ENCODE data around the gene MIOX. TPM values are rescaled to one million over a fixed set of nuclear protein-coding genes. Genes with fewer than 3 reads are reported as not detected.

Gene MIOX
- total and polyA plus RNA-seq, 2 of the 13 experiments (the other 11 are each of a cell fraction or from before 2014, with no cell fraction given) = 1.5 to 2.9 TPM

DNA sequence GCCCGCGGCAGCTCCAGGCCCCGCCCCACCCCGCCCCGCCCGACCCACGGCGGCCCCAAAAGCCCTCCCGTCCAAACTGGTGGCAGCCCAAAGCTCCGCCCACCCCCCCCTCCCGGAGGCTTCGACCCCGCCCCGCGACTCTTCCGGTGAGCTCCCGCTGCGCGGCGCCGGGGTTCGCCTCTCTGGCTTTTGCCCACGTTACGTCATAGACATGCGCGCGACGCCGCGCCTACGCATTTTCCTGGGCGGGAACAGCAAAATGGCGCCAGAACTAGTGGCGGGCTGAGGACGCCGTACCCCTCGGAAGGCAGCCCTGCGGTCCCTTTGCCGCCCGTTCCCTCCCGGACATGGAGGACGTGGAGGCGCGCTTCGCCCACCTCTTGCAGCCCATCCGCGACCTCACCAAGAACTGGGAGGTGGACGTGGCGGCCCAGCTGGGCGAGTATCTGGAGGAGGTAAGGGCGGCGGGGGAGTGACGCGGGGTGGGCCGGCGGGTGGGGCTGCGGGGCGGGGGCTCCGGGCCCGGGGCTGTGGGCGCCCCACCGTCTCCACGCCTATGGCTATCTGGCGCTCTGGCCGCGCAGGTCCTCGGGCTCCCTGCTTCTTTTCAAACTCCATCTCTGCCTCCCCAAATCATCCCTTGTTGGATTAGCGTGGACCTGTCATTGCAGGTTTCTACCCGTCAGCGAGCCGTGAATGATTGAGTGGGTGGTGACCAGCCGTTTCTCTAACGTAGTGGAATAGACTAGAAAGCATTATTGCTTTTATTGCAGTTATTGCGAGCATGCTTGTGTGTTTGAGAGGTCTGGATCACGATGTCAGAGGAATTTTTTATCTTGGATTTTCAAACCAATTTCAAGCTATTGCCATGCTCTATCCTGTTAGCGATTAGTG lies 21.6 kb downstream of the MIOX start, which contains the start of gene NCAPH2 (continued):
- TF ChIP-seq, protein P1, sequence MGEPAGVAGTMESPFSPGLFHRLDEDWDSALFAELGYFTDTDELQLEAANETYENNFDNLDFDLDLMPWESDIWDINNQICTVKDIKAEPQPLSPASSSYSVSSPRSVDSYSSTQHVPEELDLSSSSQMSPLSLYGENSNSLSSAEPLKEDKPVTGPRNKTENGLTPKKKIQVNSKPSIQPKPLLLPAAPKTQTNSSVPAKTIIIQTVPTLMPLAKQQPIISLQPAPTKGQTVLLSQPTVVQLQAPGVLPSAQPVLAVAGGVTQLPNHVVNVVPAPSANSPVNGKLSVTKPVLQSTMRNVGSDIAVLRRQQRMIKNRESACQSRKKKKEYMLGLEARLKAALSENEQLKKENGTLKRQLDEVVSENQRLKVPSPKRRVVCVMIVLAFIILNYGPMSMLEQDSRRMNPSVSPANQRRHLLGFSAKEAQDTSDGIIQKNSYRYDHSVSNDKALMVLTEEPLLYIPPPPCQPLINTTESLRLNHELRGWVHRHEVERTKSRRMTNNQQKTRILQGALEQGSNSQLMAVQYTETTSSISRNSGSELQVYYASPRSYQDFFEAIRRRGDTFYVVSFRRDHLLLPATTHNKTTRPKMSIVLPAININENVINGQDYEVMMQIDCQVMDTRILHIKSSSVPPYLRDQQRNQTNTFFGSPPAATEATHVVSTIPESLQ (CRISPR knock-in tag; conservative IDR thresholded peaks at IDR 0.05) = 0 out of 2 replicates have a peak, but pooled peaks have one; percentile 37
- no peak for TF ChIP-seq RFX5 (IDR thresholded peaks at IDR 0.05; ENCODE audit: low read depth, low read length)
- TF ChIP-seq, protein P2, sequence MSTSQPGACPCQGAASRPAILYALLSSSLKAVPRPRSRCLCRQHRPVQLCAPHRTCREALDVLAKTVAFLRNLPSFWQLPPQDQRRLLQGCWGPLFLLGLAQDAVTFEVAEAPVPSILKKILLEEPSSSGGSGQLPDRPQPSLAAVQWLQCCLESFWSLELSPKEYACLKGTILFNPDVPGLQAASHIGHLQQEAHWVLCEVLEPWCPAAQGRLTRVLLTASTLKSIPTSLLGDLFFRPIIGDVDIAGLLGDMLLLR (CRISPR knock-in tag; IDR thresholded peaks at IDR 0.05) = peak; percentile 54; the same call in 1 of the 2 replicates
- TF ChIP-seq, protein P3, sequence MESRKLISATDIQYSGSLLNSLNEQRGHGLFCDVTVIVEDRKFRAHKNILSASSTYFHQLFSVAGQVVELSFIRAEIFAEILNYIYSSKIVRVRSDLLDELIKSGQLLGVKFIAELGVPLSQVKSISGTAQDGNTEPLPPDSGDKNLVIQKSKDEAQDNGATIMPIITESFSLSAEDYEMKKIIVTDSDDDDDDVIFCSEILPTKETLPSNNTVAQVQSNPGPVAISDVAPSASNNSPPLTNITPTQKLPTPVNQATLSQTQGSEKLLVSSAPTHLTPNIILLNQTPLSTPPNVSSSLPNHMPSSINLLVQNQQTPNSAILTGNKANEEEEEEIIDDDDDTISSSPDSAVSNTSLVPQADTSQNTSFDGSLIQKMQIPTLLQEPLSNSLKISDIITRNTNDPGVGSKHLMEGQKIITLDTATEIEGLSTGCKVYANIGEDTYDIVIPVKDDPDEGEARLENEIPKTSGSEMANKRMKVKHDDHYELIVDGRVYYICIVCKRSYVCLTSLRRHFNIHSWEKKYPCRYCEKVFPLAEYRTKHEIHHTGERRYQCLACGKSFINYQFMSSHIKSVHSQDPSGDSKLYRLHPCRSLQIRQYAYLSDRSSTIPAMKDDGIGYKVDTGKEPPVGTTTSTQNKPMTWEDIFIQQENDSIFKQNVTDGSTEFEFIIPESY (CRISPR knock-in tag; IDR thresholded peaks at IDR 0.05) = peak; percentile 52
- TF ChIP-seq, protein P4, sequence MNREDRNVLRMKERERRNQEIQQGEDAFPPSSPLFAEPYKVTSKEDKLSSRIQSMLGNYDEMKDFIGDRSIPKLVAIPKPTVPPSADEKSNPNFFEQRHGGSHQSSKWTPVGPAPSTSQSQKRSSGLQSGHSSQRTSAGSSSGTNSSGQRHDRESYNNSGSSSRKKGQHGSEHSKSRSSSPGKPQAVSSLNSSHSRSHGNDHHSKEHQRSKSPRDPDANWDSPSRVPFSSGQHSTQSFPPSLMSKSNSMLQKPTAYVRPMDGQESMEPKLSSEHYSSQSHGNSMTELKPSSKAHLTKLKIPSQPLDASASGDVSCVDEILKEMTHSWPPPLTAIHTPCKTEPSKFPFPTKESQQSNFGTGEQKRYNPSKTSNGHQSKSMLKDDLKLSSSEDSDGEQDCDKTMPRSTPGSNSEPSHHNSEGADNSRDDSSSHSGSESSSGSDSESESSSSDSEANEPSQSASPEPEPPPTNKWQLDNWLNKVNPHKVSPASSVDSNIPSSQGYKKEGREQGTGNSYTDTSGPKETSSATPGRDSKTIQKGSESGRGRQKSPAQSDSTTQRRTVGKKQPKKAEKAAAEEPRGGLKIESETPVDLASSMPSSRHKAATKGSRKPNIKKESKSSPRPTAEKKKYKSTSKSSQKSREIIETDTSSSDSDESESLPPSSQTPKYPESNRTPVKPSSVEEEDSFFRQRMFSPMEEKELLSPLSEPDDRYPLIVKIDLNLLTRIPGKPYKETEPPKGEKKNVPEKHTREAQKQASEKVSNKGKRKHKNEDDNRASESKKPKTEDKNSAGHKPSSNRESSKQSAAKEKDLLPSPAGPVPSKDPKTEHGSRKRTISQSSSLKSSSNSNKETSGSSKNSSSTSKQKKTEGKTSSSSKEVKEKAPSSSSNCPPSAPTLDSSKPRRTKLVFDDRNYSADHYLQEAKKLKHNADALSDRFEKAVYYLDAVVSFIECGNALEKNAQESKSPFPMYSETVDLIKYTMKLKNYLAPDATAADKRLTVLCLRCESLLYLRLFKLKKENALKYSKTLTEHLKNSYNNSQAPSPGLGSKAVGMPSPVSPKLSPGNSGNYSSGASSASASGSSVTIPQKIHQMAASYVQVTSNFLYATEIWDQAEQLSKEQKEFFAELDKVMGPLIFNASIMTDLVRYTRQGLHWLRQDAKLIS (CRISPR knock-in tag; IDR thresholded peaks at IDR 0.05) = no peak
- no peak for TF ChIP-seq PAX8 (CRISPR knock-in tag; IDR thresholded peaks at IDR 0.05; ENCODE audit: borderline replicate concordance)
- TF ChIP-seq ZNF790 (CRISPR knock-in tag; IDR thresholded peaks at IDR 0.05; ENCODE audit: borderline replicate concordance) = no peak
- TF ChIP-seq YY1 (IDR thresholded peaks at IDR 0.05; ENCODE audit: insufficient read depth, insufficient replicate concordance, low read depth, low read length) = peak; percentile 96
- no peak for TF ChIP-seq FOXK2 (IDR thresholded peaks at IDR 0.05)
- TF ChIP-seq, protein P5, sequence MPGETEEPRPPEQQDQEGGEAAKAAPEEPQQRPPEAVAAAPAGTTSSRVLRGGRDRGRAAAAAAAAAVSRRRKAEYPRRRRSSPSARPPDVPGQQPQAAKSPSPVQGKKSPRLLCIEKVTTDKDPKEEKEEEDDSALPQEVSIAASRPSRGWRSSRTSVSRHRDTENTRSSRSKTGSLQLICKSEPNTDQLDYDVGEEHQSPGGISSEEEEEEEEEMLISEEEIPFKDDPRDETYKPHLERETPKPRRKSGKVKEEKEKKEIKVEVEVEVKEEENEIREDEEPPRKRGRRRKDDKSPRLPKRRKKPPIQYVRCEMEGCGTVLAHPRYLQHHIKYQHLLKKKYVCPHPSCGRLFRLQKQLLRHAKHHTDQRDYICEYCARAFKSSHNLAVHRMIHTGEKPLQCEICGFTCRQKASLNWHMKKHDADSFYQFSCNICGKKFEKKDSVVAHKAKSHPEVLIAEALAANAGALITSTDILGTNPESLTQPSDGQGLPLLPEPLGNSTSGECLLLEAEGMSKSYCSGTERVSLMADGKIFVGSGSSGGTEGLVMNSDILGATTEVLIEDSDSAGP (CRISPR knock-in tag; IDR thresholded peaks at IDR 0.05; ENCODE audit: borderline replicate concordance) = no peak; the same call in 1 of the 2 replicates
- TF ChIP-seq ZNF768 (CRISPR knock-in tag; IDR thresholded peaks at IDR 0.05) = peak; percentile 51; the same call in 1 of the 2 replicates
- TF ChIP-seq ETV6 (CRISPR knock-in tag; conservative IDR thresholded peaks at IDR 0.05) = no peak
- TF ChIP-seq CEBPG (CRISPR knock-in tag; IDR thresholded peaks at IDR 0.05) = peak; percentile 69
- no peak for TF ChIP-seq NFKBIZ (CRISPR knock-in tag; IDR thresholded peaks at IDR 0.05)
- 0 out of 2 replicates have a peak, but pooled peaks have one; percentile 84 for TF ChIP-seq ZFP62 (CRISPR knock-in tag; IDR thresholded peaks at IDR 0.05)
